B cell (primary cell): Measurements from ENCODE around the gene BCAR3. TPM values are rescaled to one million over a fixed set of nuclear protein-coding genes. Genes with fewer than 3 reads are reported as not detected.

Source experiments
- ATAC-seq: fragments of 200-7000 bp; cut with Tn5 transposase; one replicate; pipeline ENCODE4 v1.10.0; 2021; ENCODE audit warnings: low read depth, mild to moderate bottlenecking, moderate number of reproducible peaks, moderate library complexity
- CTCF ChIA-PET: fragments of 350-600 bp; sonication (Branson Sonifier 250); formaldehyde crosslinking; loops from one replicate; lab custom pipeline; 2021; ENCODE audit warnings: antibody characterized with exemption, inconsistent platforms; lab: Charles Lee
- POLR2A ChIA-PET: fragments of 350-600 bp; sonication (Branson Sonifier 250); formaldehyde crosslinking; loops from one replicate; lab custom pipeline; 2021; ENCODE audit warnings: antibody characterized with exemption; lab: Charles Lee
- DNase-seq: peaks from one replicate; pipeline ENCODE4 v3.0.0; 2013
- H2AFZ ChIP-seq: 2 replicates; pipeline ENCODE4 v1.6.1; 2012; ENCODE audit warnings: mild to moderate bottlenecking, low read depth, low read length; ENCODE audit not compliant: insufficient read depth, poor library complexity, severe bottlenecking
- H3K27ac ChIP-seq, 2 donors: 1 replicate in 1 of 2; 2 replicates in 1 of 2; pipeline ENCODE4 v1.5.1; 2012 to 2013; ENCODE audit warnings: low read length in 2 of 2, mild to moderate bottlenecking in 2 of 2, moderate library complexity in 1 of 2
- H3K27me3 ChIP-seq, 4 experiments: fragments of 200-600 bp in 1 of 4; sonication (generic) in 1 of 4; replicated peaks in 1 of 4; 1 replicate in 2 of 4; 2 replicates in 2 of 4; pipeline versions ENCODE4 v1.6.1 to v1.7.0; 2013 to 2016; ENCODE audit warnings: low read length in 3 of 4, mild to moderate bottlenecking in 2 of 4, mixed read lengths in 1 of 4, moderate library complexity in 1 of 4; ENCODE audit not compliant: insufficient read depth in 4 of 4, control insufficient read depth in 3 of 4; ENCODE audit errors: control extremely low read depth in 1 of 4
- H3K36me3 ChIP-seq, 2 experiments: replicated peaks in 1 of 2; 1 replicate in 1 of 2; 2 replicates in 1 of 2; pipeline versions ENCODE4 v1.6.1 to v1.7.1; 2013; ENCODE audit warnings: low read length in 1 of 2; ENCODE audit not compliant: insufficient read depth in 2 of 2, control insufficient read depth in 1 of 2; ENCODE audit errors: control extremely low read depth in 1 of 2, extremely low read depth in 1 of 2
- H3K4me1 ChIP-seq, 2 donors: fragments of 200-600 bp in 1 of 2; sonication (generic) in 1 of 2; 1 replicate in 1 of 2; 2 replicates in 1 of 2; pipeline versions ENCODE4 v1.5.1 to v1.6.1; 2013 to 2017; ENCODE audit warnings: low read length in 2 of 2; ENCODE audit not compliant: control insufficient read depth in 2 of 2, insufficient read depth in 2 of 2
- H3K4me2 ChIP-seq: replicated peaks from 2 replicates; pipeline ENCODE3; 2012; ENCODE audit warnings: mild to moderate bottlenecking, low read depth, low read length; ENCODE audit not compliant: poor library complexity, severe bottlenecking
- H3K4me3 ChIP-seq, 5 experiments: fragments of 200-600 bp in 1 of 5; sonication (generic) in 1 of 5; 1 replicate in 3 of 5; 2 replicates in 2 of 5; pipeline versions ENCODE4 v1.5.1 to v1.7.0; 2011 to 2016; ENCODE audit warnings: low read length in 4 of 5, mild to moderate bottlenecking in 4 of 5, low read depth in 2 of 5, control low read depth in 1 of 5, moderate library complexity in 1 of 5; ENCODE audit not compliant: insufficient read depth in 1 of 5; ENCODE audit errors: control extremely low read depth in 1 of 5, extremely low read depth in 1 of 5
- H3K79me2 ChIP-seq: fragments of 200-600 bp; sonication (generic); one replicate; pipeline ENCODE4 v1.6.0; 2016; ENCODE audit warnings: low read length; ENCODE audit not compliant: control insufficient read depth, insufficient read depth
- H3K9ac ChIP-seq: fragments of 200-600 bp; sonication (generic); 2 replicates; pipeline ENCODE4 v1.6.1; 2017; ENCODE audit warnings: mild to moderate bottlenecking, low read length, moderate library complexity
- H3K9me3 ChIP-seq, 3 donors: one replicate each; pipeline versions ENCODE4 v1.6.1 to v1.7.1; 2013; ENCODE audit warnings: low read length in 2 of 3; ENCODE audit not compliant: control insufficient read depth in 2 of 3, insufficient read depth in 1 of 3; ENCODE audit errors: control extremely low read depth in 1 of 3
- H4K20me1 ChIP-seq: 2 replicates; pipeline ENCODE4 v1.6.0; 2012; ENCODE audit warnings: mild to moderate bottlenecking, low read length; ENCODE audit not compliant: insufficient read depth, control insufficient read depth, poor library complexity, severe bottlenecking
- H3K27ac Mint-ChIP-seq: one replicate; pipeline ENCODE4 v1.8.0; 2021; ENCODE audit warnings: mixed read lengths
- H3K27me3 Mint-ChIP-seq: one replicate; pipeline ENCODE4 v1.8.0; 2021; ENCODE audit warnings: mixed read lengths
- H3K4me1 Mint-ChIP-seq: one replicate; pipeline ENCODE4 v1.8.0; 2021; ENCODE audit warnings: mixed read lengths
- H3K4me3 Mint-ChIP-seq: one replicate; pipeline ENCODE4 v1.8.0; 2021; ENCODE audit warnings: mixed read lengths
- H3K9me3 Mint-ChIP-seq: one replicate; pipeline ENCODE4 v1.8.0; 2022; ENCODE audit warnings: mixed read lengths; ENCODE audit not compliant: insufficient read depth
- EZH2 ChIP-seq: IDR thresholded peaks from 2 replicates; pipeline ENCODE4 v1.6.1; 2012; ENCODE audit warnings: borderline replicate concordance, low read depth, mild to moderate bottlenecking, moderate library complexity, low read length; ENCODE audit not compliant: insufficient read depth, poor library complexity, severe bottlenecking
- WGBS: methylation state at CpG from one replicate; pipeline ENCODE4 v1.1.5; 2013; ENCODE audit warnings: missing lambda C conversion rate; ENCODE audit not compliant: insufficient coverage; 5-methylcytosine and 5-hydroxymethylcytosine counted together
- intact Hi-C: fragments of 100-400 bp; cut with micrococcal nuclease; formaldehyde crosslinking; loops from one replicate; pipeline ENCODE4 v1.10.0; 2022
- polyA plus RNA-seq: library from polyadenylated mRNA; depleted of rRNA; stranded (reverse); fragments of >200 nt; gene quantifications from 2 replicates; pipeline ENCODE4 v1.2.3, GENCODE V29; 2012
- total RNA-seq, 2 donors: library from RNA; stranded (reverse); fragments of 120-200 nt in 1 of 2; gene quantifications; 1 replicate in 1 of 2; 2 replicates in 1 of 2; pipeline versions ENCODE4 v1.2.3 to v1.2.4, GENCODE V29; 2013 to 2022
- TF ChIP-seq, protein P1 (sequence below): fragments of 200-600 bp; IDR thresholded peaks from one replicate; pipeline ENCODE4 v1.8.0; 2022; ENCODE audit warnings: antibody characterized with exemption, mild to moderate bottlenecking

BCAR3 gene
- total and polyA plus RNA-seq, 2 donors (not counting 1 experiment from before 2014, with no cell fraction given), result 6.7 to 13.0 TPM

DNA sequence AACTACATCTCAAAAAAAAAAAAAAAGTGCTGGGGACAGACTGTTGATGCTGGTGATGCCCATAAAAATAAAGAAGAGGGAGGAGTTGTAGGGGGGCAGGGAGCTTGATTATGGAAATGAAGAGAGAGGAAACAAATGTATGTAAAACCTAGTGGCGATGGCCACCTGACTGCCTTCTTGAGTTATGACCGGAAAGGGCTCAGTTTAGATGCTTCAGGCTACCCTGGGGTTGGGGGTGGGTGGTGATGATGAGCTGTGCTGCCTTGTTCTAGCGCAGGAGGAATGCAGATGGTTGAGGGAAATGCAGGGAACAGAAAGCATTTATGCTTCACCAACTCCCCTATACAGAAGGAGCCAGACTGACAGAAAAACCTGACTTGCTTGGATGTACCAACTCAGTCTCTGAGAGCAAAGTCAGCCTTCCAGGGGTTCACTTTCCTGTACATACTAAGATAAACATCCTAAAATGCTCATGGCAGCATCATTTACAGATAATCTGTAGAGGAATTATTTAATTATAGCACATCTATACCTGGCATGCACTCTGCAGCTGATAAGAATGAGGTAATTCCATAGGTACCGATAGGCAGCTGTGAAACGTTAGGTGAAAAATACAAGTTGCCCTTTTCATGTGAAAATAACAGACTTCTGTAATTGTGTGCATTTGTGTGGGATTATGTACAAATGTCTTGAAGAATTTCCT lies 8.0 kb upstream of the BCAR3 start:
- TF ChIP-seq EZH2, result no peak
- TF ChIP-seq, protein P1, sequence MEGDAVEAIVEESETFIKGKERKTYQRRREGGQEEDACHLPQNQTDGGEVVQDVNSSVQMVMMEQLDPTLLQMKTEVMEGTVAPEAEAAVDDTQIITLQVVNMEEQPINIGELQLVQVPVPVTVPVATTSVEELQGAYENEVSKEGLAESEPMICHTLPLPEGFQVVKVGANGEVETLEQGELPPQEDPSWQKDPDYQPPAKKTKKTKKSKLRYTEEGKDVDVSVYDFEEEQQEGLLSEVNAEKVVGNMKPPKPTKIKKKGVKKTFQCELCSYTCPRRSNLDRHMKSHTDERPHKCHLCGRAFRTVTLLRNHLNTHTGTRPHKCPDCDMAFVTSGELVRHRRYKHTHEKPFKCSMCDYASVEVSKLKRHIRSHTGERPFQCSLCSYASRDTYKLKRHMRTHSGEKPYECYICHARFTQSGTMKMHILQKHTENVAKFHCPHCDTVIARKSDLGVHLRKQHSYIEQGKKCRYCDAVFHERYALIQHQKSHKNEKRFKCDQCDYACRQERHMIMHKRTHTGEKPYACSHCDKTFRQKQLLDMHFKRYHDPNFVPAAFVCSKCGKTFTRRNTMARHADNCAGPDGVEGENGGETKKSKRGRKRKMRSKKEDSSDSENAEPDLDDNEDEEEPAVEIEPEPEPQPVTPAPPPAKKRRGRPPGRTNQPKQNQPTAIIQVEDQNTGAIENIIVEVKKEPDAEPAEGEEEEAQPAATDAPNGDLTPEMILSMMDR, result no peak
- Histone ChIP-seq H3K36me3 (no peaks in the 10 kb centered on the region), H2AFZ (no peak overlapping the region), H3K4me3 (no peak overlapping the region), H3K27ac (no peak overlapping the region), H3K9ac (no peak overlapping the region), H3K27me3 (no peaks in the 10 kb centered on the region), H3K79me2 (no peaks in the 10 kb centered on the region), H3K4me2 (no peak overlapping the region), H4K20me1 (no peaks in the 10 kb centered on the region), H3K9me3 (peaks cover 0 to 1% (median 0%) of the 10 kb centered on the region in 3 donors), H3K4me1 (peaks cover 60 to 79% of the 10 kb centered on the region in 2 donors)
- Mint-ChIP-seq H3K27ac (peak overlapping the region; percentile 69), H3K4me1 (peaks cover 48% of the 10 kb centered on the region), H3K9me3 (no peaks in the 10 kb centered on the region), H3K4me3 (peak overlapping the region; percentile 56), H3K27me3 (no peaks in the 10 kb centered on the region)
- ATAC-seq, result peak; percentile 10
- intact Hi-C loops, result loop anchor here (5.0 kb wide), 1 partner anchor 38 kb away; no protein-coding TSS in a partner anchor
- ChIA-PET CTCF (interaction anchor here (1.0 to 1.2 kb wide), 3 partner anchors 15 to 60 kb away, joined by 3 read pairs; no protein-coding TSS in a partner anchor), POLR2A (interaction anchor here (0.7 kb wide), 1 partner anchor 33 kb away, joined by 6 read pairs; no protein-coding TSS in a partner anchor)
- no peak for DNase-seq
- 50% methylated on average over 2 of the region's 5 CpGs for WGBS

DNA sequence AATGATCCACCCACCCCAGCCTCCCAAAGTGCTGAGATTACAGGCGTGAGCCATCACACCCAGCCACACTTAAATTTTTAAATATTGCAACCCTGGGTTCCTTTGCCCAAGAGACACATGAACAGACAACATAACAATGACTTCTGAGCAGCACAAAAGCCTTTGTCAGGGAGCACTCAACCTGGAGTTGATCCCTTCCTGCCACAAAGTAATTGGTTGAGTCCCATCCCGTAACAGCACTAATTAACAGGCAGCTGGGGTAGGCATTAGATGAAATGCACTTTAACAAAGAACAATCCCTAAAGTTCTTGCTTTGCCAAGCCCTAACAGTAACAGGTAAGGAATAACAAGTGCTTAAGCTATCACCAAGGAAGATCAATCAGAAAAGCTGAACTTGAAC lies 5.9 kb upstream of the BCAR3 start:
- Histone ChIP-seq H4K20me1 (no peaks in the 10 kb centered on the region), H3K9ac (no peak overlapping the region), H3K36me3 (no peaks in the 10 kb centered on the region), H3K4me3 (no peak overlapping the region), H3K79me2 (no peaks in the 10 kb centered on the region), H3K4me1 (peaks cover 39 to 61% of the 10 kb centered on the region in 2 donors), H2AFZ (no peak overlapping the region), H3K4me2 (no peak overlapping the region), H3K27ac (no peak overlapping the region), H3K27me3 (no peaks in the 10 kb centered on the region), H3K9me3 (peaks cover 0 to 1% (median 0%) of the 10 kb centered on the region in 3 donors)
- Mint-ChIP-seq H3K4me3 (no peak overlapping the region), H3K27me3 (no peaks in the 10 kb centered on the region), H3K27ac (no peak overlapping the region), H3K4me1 (peaks cover 57% of the 10 kb centered on the region), H3K9me3 (no peaks in the 10 kb centered on the region)
- TF ChIP-seq, protein P1, result no peak
- no peak for TF ChIP-seq EZH2
- 89% methylated on average over 1 of the region's 2 CpGs for WGBS
- DNase-seq (no peak), ATAC-seq (no peak)
- ChIA-PET POLR2A (no interaction called here), CTCF (interaction anchor here (0.8 to 1.3 kb wide), 2 partner anchors 48 to 58 kb away, joined by 3 to 6 read pairs; no protein-coding TSS in a partner anchor)
- intact Hi-C loops, result no loop called here
